ENCODE data around the gene CPED1. TPM values are rescaled to one million over a fixed set of nuclear protein-coding genes. Genes with fewer than 3 reads are reported as not detected.

Gene CPED1
- total RNA-seq, 6 donors from 2014 or later = 12.9 to 31.6 (median 18.1) TPM

DNA sequence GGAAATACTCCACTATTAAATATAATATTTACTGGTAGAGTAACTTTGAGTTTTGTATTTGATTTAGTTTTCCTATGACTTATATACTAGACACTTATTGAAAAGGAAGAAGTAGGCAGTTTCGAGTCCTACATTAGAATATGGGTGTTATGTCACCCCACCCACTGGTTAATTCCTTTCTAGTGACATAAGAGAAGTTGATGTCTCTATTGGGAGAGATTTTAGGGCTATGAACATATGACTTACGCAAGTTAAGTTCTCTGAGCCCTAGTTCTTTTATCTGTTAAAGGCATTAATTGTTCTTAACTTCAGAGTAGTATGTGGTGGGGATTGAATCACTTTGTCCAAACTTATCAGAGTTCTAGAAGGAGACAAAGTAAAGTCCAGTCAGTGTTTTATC lies 30.5 kb downstream of the CPED1 start:
- Histone ChIP-seq H3K9me3 (no peaks in the 10 kb centered on the region), H3K36me3 (peaks cover 0 to 5% (median 0%) of the 10 kb centered on the region in 4 donors), H3K4me1 (peaks cover 15 to 35% (median 19%) of the 10 kb centered on the region in 4 donors), H3K27me3 (no peaks in the 10 kb centered on the region), H3K4me3 (no peak overlapping the region), H3K27ac (peak overlapping the region in 1 of 4 donors; percentile 31)
- no peak for DNase-seq
- ATAC-seq (ENCODE audit: low FRiP score in 2 of 2) = peak in 1 of 2 donors; percentile 87
- TF ChIP-seq EP300 (IDR thresholded peaks at IDR 0.05) (no peak), POLR2A (IDR thresholded peaks at IDR 0.05) (no peak), CTCF (IDR thresholded peaks at IDR 0.05) (no peak), POLR2AphosphoS5 (IDR thresholded peaks at IDR 0.05) (no peak)
- WGBS, 2 donors = 56 to 61% methylated on average over 2 of the region's 2 CpGs

- ATAC-seq (ENCODE audit: low FRiP score in 2 of 2) = peak in 1 of 2 donors; percentile 62
- TF ChIP-seq POLR2AphosphoS5 (IDR thresholded peaks at IDR 0.05) = no peak
- no peak for TF ChIP-seq POLR2A (IDR thresholded peaks at IDR 0.05)
- no peak for TF ChIP-seq EP300 (IDR thresholded peaks at IDR 0.05)
- TF ChIP-seq CTCF (IDR thresholded peaks at IDR 0.05) = no peak
- peaks cover 0 to 5% (median 0%) of the 10 kb centered on the region in 4 donors for H3K36me3 ChIP-seq
- peaks cover 22 to 37% (median 25%) of the 10 kb centered on the region in 4 donors for H3K4me1 ChIP-seq
- no peak overlapping the region for H3K4me3 ChIP-seq
- WGBS, 2 donors = 85 to 100% methylated on average over 1 of the region's 1 CpG
- no peaks in the 10 kb centered on the region for H3K27me3 ChIP-seq
- H3K9me3 ChIP-seq = no peaks in the 10 kb centered on the region
- H3K27ac ChIP-seq = peak overlapping the region; percentile 7 to 19 (median 12)
- DNase-seq = no peak
Observed at GRCh38 chr7:121020249-121020988, 31.9 kb downstream of the CPED1 start.

GRCh38 chr7:121020989-121021969 lies 32.8 kb downstream of the CPED1 start:
- 63 to 70% methylated on average over 5 of the region's 5 CpGs for WGBS, 2 donors
- Histone ChIP-seq H3K4me3 (no peak overlapping the region), H3K27ac (peak overlapping the region in 1 of 4 donors; percentile 7), H3K27me3 (no peaks in the 10 kb centered on the region), H3K36me3 (peaks cover 0 to 2% (median 0%) of the 10 kb centered on the region in 4 donors), H3K9me3 (no peaks in the 10 kb centered on the region), H3K4me1 (peaks cover 22 to 37% (median 25%) of the 10 kb centered on the region in 4 donors)
- no peak for ATAC-seq (ENCODE audit: low FRiP score in 2 of 2)
- DNase-seq = no peak
- no peak for TF ChIP-seq POLR2A (IDR thresholded peaks at IDR 0.05)
- TF ChIP-seq POLR2AphosphoS5 (IDR thresholded peaks at IDR 0.05) = no peak
- no peak for TF ChIP-seq CTCF (IDR thresholded peaks at IDR 0.05)
- TF ChIP-seq EP300 (IDR thresholded peaks at IDR 0.05) = no peak

DNA sequence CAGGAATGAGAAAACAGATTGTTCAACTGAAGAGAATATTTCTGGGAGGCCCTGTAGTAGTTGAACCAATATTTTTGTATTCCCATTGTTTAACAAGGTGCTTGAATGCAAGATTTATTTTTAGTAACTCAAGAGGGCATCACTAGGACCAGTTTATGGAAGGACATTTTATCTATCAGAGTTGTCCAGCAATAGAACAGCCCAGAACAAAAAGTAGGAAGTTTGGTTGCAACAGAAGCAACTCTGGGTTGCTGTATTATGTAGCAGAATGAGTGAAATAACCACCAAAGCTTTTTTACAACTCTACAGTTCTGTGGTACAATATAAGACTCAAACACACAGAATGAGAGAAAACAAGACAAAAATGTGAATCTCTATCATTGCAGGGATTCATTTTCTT lies 34.7 kb downstream of the CPED1 start:
- DNase-seq (no peak), ATAC-seq (ENCODE audit: low FRiP score in 2 of 2) (peak in 1 of 2 donors; percentile 30)
- Histone ChIP-seq H3K36me3 (no peaks in the 10 kb centered on the region), H3K27ac (peak overlapping the region in 2 of 4 donors; percentile 35 to 56), H3K27me3 (no peaks in the 10 kb centered on the region), H3K4me1 (peaks cover 22 to 37% (median 25%) of the 10 kb centered on the region in 4 donors), H3K9me3 (no peaks in the 10 kb centered on the region), H3K4me3 (no peak overlapping the region)
- TF ChIP-seq POLR2AphosphoS5 (IDR thresholded peaks at IDR 0.05) (no peak), CTCF (IDR thresholded peaks at IDR 0.05) (no peak), EP300 (IDR thresholded peaks at IDR 0.05) (no peak), POLR2A (IDR thresholded peaks at IDR 0.05) (no peak)

Data from upper lobe of left lung (tissue), 6 donors.